Activated T-helper 1 cell treated with anti-CD3 and anti-CD28 coated beads, Interleukin-2, amount 50 U/mL, for 16 hours (primary cell): ENCODE data around the gene TMEM126B.
A peak's percentile ranks its signal among the peaks of the same experiment; 100 is the strongest.
"Not testable (repeated sequence)": the region's sequence is repeated elsewhere in the genome, so short reads cannot be mapped to it uniquely, and the experiment has no call there.

Source experiments
- DNase-seq, 2 donors: peaks; one replicate each; pipeline ENCODE4 v3.0.0-alpha.2; 2020; ENCODE audit warnings: low read depth in 1 of 2, low spot score in 1 of 2

Gene TMEM126B

GRCh38 chr11:85647604-85648299 is 19.4 kb downstream of the TMEM126B start, which contains the start of gene TMEM126A:
TSS of gene TMEM126A (plus strand) at chr11:85647967. CDS start at chr11:85650256, 2,289 bp downstream.
- peak; percentile 80 to 84 for DNase-seq

GRCh38 chr11:85651118-85651517 is 22.7 kb downstream of the TMEM126B start:
- no peak for DNase-seq

- DNase-seq, result no peak
Measured at GRCh38 chr11:85652786-85653447, 24.5 kb downstream of the TMEM126B start.

GRCh38 chr11:85654343-85654742 is 25.9 kb downstream of the TMEM126B start:
- not testable (repeated sequence) for DNase-seq

DNA sequence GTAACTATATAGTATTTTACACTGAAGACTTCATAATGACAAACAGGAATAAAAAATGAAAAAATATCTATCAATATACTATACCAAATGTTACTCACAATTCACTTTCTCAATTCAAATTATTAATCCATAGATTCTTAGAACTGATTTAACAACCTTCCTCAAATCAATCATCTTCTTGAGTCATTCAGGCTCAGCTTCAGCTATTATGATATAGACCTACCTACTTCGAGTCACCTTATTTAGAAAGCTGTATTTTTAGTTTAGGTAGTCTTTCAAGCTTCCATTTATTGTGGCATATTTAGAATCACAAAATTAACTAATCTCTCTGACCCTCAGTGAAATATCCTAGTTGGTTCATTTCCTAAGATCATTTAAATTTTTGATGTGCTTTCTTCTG is 28.4 kb downstream of the TMEM126B start:
- no peak for DNase-seq

GRCh38 chr11:85658180-85658579 is 29.8 kb downstream of the TMEM126B start:
- DNase-seq, result no peak

- no peak for DNase-seq
Measured at GRCh38 chr11:85661972-85662664, 33.7 kb downstream of the TMEM126B start.

GRCh38 chr11:85663080-85663752 is 34.8 kb downstream of the TMEM126B start:
- no peak for DNase-seq

GRCh38 chr11:85663753-85664614 is 35.6 kb downstream of the TMEM126B start:
- peak; percentile 80 to 81 for DNase-seq

- DNase-seq, result peak; percentile 81 to 90
Measured at GRCh38 chr11:85664615-85665481, 36.5 kb downstream of the TMEM126B start, which contains the start of gene CREBZF. TSS of gene CREBZF (minus strand) at chr11:85665129. CDS start at chr11:85664875, 254 bp downstream.

GRCh38 chr11:85665733-85666132 is 37.3 kb downstream of the TMEM126B start:
- DNase-seq, result no peak

DNA sequence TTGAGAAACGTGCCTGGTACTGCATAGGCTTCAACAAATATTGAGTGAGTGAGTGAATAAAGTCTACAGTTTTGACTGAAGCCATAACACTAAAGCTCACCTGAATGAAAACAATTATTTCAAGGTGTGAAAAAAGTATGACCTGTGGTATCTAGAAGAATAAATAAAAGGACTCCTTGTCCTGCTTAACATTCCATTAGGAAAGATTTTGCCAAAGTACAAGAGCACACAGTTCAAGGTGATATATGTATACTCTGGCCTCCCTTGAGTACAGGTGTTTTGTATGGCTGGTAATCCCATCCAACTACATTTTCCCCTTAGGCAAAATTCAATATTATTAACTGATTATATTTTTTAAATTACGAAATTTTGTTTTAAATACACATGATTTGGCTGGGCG is 38.3 kb downstream of the TMEM126B start:
- DNase-seq, result no peak

DNA sequence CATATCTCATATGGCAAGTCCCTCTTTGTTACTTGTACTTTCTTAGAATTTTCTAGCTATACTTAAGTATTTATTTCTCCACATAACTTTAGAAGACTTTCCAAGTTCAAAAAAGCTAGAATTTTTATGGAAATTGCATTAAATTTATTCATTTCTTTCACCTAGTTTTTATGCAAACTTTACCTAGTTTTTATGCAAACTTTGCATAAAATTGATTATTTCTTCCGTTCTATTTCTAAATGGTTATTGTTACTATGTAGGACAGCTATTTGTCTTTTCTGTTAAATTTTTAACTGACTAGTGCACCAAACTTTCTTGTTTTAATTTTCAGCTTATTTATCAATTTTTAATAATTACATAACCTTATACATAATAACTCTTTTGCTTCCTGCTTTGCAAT is 39.8 kb downstream of the TMEM126B start:
- DNase-seq, result no peak

DNA sequence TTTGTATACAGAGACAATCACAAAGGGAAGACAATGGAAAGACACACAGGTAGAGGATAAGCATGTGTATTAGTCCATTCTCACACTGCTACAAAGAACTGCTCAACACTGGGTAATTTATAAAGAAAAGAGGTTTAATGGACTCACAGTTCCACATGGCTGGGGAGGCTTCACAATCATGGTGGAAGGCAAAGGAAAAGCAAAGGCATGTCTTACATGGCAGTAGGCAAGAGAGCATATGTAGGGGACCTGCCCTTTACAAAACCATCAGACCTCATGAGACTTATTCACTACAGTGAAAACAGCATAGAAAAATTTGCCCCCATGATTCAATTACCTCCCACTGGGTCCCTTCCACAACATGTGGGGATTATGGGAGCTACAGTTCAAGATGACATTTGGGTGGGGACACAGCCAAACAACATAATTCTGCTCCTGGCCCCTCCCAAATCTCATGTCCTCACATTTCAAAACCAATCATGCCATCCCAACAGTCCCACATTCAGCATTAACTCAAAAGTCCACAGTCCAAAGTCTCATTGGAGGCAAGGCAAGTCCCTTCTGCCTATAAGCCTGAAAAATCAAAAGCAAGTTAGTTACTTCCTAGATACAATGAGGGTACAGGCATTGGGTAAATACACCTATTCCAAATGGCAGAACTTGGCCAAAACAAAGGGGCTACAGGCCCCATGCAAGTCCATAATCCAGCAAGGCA is 42.7 kb downstream of the TMEM126B start:
- not testable (repeated sequence) for DNase-seq

GRCh38 chr11:85672105-85672902 is 43.9 kb downstream of the TMEM126B start:
- no peak for DNase-seq

DNA sequence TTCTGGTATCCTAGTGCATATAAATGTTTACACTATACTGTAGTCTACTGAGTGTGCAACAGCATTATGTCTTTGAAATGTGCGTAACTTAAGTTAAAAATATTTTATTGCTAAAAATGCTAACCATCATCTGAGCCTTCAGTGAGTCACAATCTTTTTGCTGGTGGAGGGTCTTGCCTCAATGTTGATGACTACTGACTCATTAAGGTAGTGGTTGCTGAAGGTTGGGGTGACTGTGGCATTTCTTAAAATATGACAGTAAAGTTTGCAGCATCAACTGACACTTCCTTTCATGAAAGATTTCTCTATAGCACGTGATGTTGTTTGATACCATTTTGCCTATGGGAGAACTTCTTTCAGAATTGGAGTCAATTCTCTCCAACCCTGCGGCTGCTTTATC is 45.0 kb downstream of the TMEM126B start:
- DNase-seq, result no peak

DNA sequence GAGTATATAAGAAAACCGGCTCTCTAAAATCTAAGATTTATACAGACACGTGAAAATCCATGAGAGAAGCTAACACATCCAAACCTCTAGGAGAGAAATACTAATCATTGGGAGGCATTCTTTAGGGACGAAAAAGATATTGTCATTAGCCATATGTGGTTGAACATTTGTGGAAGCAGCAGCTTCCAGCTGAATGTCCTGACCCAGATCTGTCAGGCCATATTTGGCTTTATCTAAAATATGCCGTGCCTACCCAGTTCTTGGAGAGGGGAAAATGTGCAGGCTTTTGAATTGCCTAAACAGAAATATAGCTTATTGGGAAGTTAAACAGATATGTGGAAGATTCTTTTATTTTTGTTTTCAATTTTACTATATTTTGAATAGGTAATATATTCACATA is 51.2 kb downstream of the TMEM126B start:
- DNase-seq, result no peak

- DNase-seq, result no peak
Measured at GRCh38 chr11:85680897-85681296, 52.5 kb downstream of the TMEM126B start.
